Measurements from ENCODE around the gene SMIM41. TPM values are rescaled to one million over a fixed set of nuclear protein-coding genes. Genes with fewer than 3 reads are reported as not detected.

SMIM41 gene
- total and polyA plus RNA-seq, 12 donors = 0.19 to 0.52 (median 0.27) TPM; not detected in 8

DNA sequence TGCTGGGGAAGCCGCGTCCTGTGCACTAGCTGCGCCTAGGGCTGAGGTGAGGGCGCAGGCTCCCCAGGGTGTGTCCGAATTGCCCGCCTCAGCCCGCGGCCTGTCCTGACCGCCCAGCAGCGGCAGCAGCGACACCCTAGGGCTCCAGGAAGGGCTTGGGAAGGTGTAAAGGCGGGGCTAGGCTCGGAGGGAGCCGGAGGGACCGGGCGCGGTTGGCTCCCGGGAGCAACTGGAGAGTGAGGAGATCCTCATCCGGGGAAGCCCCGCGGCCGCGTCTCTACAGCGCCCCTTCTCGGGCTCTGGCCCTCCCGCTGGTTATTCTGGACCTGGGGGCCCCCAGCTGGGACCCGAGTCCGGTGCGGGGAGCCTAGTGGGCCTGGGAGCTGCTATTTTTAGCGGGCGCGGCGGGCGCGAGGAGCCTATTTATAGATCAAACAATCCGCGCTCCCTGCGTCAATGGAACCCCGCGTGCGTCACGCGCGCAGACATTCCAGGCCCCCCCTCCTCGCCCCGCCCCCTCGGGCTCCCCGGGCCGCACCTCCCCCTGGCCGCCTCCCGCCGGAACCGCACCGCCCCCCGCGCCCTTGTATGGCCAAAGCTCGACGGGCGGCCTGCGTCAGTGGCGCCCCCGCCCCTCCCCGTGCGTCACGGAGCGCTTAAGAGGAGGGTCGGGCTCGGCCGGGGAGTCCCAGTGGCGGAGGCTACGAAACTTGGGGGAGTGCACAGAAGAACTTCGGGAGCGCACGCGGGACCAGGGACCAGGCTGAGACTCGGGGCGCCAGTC lies 28.6 kb upstream of the SMIM41 start, which contains the start of gene NR4A1:
Gene NR4A1, plus strand, starts transcription at position 685 of the 784 bp plus-strand sequence. CDS start 2,887 bp downstream, outside the sequence.
- 0% methylated on average over 63 to 77 of the region's 77 CpGs for WGBS, 2 donors
- Histone ChIP-seq H3K36me3 (peaks cover 0 to 37% (median 18%) of the 10 kb centered on the region in 9 donors), H3K4me1 (peaks cover 31 to 87% (median 60%) of the 10 kb centered on the region in 9 donors), H3K4me3 (peak within 1 kb of the TSS; percentile 38 to 77 (median 66)), H3K9me3 (no peaks in the 10 kb centered on the region), H3K27me3 (peaks cover 0 to 5% (median 0%) of the 10 kb centered on the region in 7 donors), H3K27ac (peak within 1 kb of the TSS; percentile 88 to 98 (median 96))
- ATAC-seq (peak; percentile 70 to 92 (median 86)), DNase-seq (peak; percentile 99)
- peak in 8 of 9 donors; percentile 9 to 69 (median 34) for TF ChIP-seq CTCF (IDR thresholded peaks at IDR 0.05)
- intact Hi-C loops (cut with DNase I) = loop anchor here in 4 of 10 donors (1.0 to 5.0 kb wide), 5 partner anchors 18 to 76 kb away; partner anchors contain the start of gene ATG101 (in 1 of the 4)

DNA sequence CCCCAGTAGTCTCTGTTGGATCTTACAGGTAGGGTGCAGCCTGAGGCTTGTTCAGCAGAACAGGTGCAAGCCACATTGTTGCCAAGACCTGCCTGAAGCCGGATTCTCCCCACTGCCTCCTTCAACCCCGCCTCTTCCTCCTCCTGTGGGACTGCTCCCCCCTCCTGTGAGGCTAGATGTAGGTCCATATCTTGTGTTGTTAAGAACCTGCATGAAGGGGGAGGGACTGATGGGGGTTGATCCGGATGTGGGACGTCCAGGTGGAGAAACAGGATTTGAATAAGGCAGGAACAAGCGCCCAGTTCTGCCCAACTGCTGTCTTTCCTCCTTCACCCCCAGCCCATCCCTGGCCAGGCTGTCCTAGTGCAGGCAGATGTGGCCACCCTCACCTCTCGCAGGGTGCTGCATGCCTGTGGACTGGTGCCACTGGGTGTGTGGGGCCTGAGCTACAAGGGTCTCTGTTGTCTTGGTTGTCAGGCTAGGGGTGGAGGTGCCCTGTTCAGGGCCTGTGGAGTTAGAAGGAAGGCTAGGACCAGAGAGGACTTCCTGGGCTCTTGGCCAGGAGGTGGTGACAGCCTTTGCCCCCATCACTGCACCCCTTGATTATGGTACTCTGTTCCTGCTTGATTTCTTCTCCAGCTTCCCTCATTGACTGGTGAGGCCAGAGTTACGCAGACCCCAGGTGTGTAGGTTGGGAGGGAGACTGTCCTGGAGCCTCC lies 26.9 kb upstream of the SMIM41 start:
- H3K4me1 ChIP-seq = peaks cover 16 to 81% (median 43%) of the 10 kb centered on the region in 9 donors
- no peak for TF ChIP-seq CTCF (IDR thresholded peaks at IDR 0.05)
- DNase-seq (peak in 1 of 2 donors; percentile 50), ATAC-seq (no peak)
- peaks cover 0 to 50% (median 35%) of the 10 kb centered on the region in 9 donors for H3K36me3 ChIP-seq
- peaks cover 0 to 5% (median 0%) of the 10 kb centered on the region in 7 donors for H3K27me3 ChIP-seq
- peak overlapping the region in 9 of 10 donors; percentile 31 to 98 (median 93) for H3K27ac ChIP-seq
- intact Hi-C loops (cut with DNase I) = loop anchor here in 1 of 10 donors (5.0 kb wide), 1 partner anchor 75 kb away; no protein-coding TSS in a partner anchor
- WGBS, 2 donors = 60 to 75% methylated on average over 7 of the region's 7 CpGs
- H3K9me3 ChIP-seq = no peaks in the 10 kb centered on the region
- peak overlapping the region; percentile 7 to 77 (median 66) for H3K4me3 ChIP-seq

DNA sequence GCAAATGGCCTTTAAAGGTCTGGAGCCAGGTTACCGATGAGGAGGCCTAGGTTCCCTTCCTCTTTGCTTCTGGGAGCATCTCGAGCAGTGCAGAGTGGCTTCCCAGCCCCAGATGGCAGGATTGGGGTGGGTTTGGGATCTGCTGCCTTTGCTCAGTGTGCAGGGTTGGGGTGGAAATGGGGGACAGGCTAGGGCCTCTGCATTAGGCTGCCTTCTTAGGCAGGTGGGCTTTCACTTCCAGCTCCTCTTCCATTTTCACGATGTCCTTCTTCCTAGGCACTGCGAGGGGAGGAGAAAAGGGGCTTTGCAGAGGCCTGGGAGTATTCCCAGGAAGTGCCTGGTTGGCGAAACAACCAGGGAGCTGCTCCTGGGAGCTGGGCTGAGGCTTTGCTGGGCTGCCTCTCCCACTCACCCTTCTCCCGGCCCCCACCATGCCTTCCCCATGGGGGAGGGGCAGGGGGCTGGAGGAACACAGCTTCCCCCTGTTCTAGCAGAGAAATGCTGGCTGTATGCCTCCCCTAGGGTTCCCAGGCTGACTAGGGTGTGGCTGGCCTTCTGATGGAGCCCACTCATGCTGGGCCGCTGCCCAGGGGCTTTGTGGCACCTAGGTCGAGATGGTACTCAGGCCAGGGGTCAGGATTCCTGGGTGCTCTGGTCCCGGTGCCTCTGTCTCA lies 25.8 kb upstream of the SMIM41 start:
- intact Hi-C loops (cut with DNase I) = loop anchor here in 1 of 10 donors (5.0 kb wide), 1 partner anchor 74 kb away; no protein-coding TSS in a partner anchor
- peak overlapping the region in 8 of 10 donors; percentile 31 to 98 (median 94) for H3K27ac ChIP-seq
- H3K4me1 ChIP-seq = peaks cover 16 to 72% (median 41%) of the 10 kb centered on the region in 9 donors
- peaks cover 0 to 60% (median 45%) of the 10 kb centered on the region in 9 donors for H3K36me3 ChIP-seq
- no peak for TF ChIP-seq CTCF (IDR thresholded peaks at IDR 0.05)
- H3K4me3 ChIP-seq = peak overlapping the region in 8 of 10 donors; percentile 48 to 77 (median 68)
- 73 to 74% methylated on average over 9 of the region's 9 CpGs for WGBS, 2 donors
- H3K9me3 ChIP-seq = no peaks in the 10 kb centered on the region
- DNase-seq (peak in 1 of 2 donors; percentile 35), ATAC-seq (peak in 1 of 8 donors; percentile 0)
- peaks cover 0 to 5% (median 0%) of the 10 kb centered on the region in 7 donors for H3K27me3 ChIP-seq
